GM12878 (cell line): Measurements from ENCODE around the gene KRTAP5-6. TPM values are rescaled to one million over a fixed set of nuclear protein-coding genes. Genes with fewer than 3 reads are reported as not detected.

Experiments
- ATAC-seq: fragments of 200-7000 bp; cut with Tn5 transposase; 3 replicates; pipeline ENCODE4 v1.9.1; 2020; ENCODE audit warnings: mild to moderate bottlenecking, moderate library complexity
- BruUV-seq: library from RNA; stranded (reverse); fragments of 400-500 nt; replicated peaks from 2 replicates; lab custom pipeline; 2021; lab: Mats Ljungman, UMichigan
- CTCF ChIA-PET: fragments of 300-600 bp; sonication (Branson Sonifier 250); formaldehyde crosslinking; extraction: SDS; loops from one replicate; lab custom pipeline; 2021; ENCODE audit warnings: inconsistent platforms; lab: Yijun Ruan, JAX
- POLR2A ChIA-PET: fragments of 350-600 bp; formaldehyde crosslinking; extraction: SDS; loops from one replicate; lab custom pipeline; 2021; ENCODE audit warnings: inconsistent platforms; lab: Charles Lee
- RAD21 ChIA-PET: fragments of 300-600 bp; sonication (Branson Sonifier 250); formaldehyde crosslinking; loops from one replicate; lab custom pipeline; 2023; ENCODE audit warnings: antibody characterized with exemption; ENCODE audit not compliant: unreplicated experiment; lab: Charles Lee
- SMC1A ChIA-PET: fragments of 300-600 bp; sonication (Branson Sonifier 250); formaldehyde crosslinking; loops from one replicate; lab custom pipeline; 2023; ENCODE audit not compliant: unreplicated experiment, uncharacterized antibody; lab: Charles Lee
- DNase-seq: peaks from one replicate; pipeline ENCODE4 v3.0.0-alpha.2; 2011; ENCODE audit warnings: low read depth, low spot score
- FAIRE-seq: peaks from 3 replicates; lab custom pipeline; 2011; peaks lifted over from hg19 to GRCh38; lab: Jason Lieb, UNC
- H2AFZ ChIP-seq: 2 replicates; pipeline ENCODE4 v1.6.0; 2011; ENCODE audit warnings: low read depth, low read length, control low read depth; ENCODE audit not compliant: control insufficient read depth
- H3K27ac ChIP-seq: 2 replicates; pipeline ENCODE4 v1.5.1; 2011; ENCODE audit warnings: control low read depth; ENCODE audit not compliant: control insufficient read depth, insufficient read depth
- H3K27me3 ChIP-seq, 2 experiments: replicated peaks in 1 of 2; 2 replicates each; pipeline versions ENCODE4 v1.6.0 to v1.6.1; 2011; ENCODE audit warnings: low read length in 1 of 2; ENCODE audit not compliant: control insufficient read depth in 2 of 2, insufficient read depth in 2 of 2
- H3K36me3 ChIP-seq, 2 experiments: 2 replicates each; pipeline ENCODE4 v1.5.1; 2011; ENCODE audit warnings: low read length in 1 of 2; ENCODE audit not compliant: control insufficient read depth in 2 of 2, insufficient read depth in 2 of 2
- H3K4me1 ChIP-seq: 2 replicates; pipeline ENCODE4 v1.6.1; 2011; ENCODE audit warnings: mild to moderate bottlenecking, low read length, moderate library complexity, mixed read lengths; ENCODE audit not compliant: control insufficient read depth, insufficient read depth
- H3K4me2 ChIP-seq: 2 replicates; pipeline ENCODE4 v1.6.0; 2011; ENCODE audit warnings: control low read depth; ENCODE audit not compliant: control insufficient read depth, insufficient read depth
- H3K4me3 ChIP-seq: fragments of 200-600 bp; sonication (generic); 2 replicates; pipeline ENCODE4 v1.5.1; 2016
- H3K79me2 ChIP-seq: 2 replicates; pipeline ENCODE4 v1.6.0; 2011; ENCODE audit warnings: low read length; ENCODE audit not compliant: control insufficient read depth, insufficient read depth
- H3K9ac ChIP-seq: 2 replicates; pipeline ENCODE4 v1.8.0; 2011; ENCODE audit warnings: low read length, control low read depth, mixed read lengths; ENCODE audit not compliant: control insufficient read depth, insufficient read depth
- H3K9me3 ChIP-seq: replicated peaks from 3 replicates; pipeline ENCODE4 v1.5.1; 2011; ENCODE audit warnings: mild to moderate bottlenecking, low read length; ENCODE audit not compliant: control insufficient read depth, insufficient read depth
- H4K20me1 ChIP-seq: 2 replicates; pipeline ENCODE4 v1.6.0; 2011; ENCODE audit not compliant: control insufficient read depth, insufficient read depth
- IRF3 ChIP-seq: fragments of 450-650 bp; IDR thresholded peaks from 2 replicates; pipeline ENCODE4 v1.6.1; 2014; ENCODE audit warnings: mild to moderate bottlenecking
- WGBS: methylation state at CpG from one replicate; pipeline ENCODE4 v1.1.6; 2016; ENCODE audit warnings: low lambda C conversion rate; ENCODE audit not compliant: insufficient replicate concordance, insufficient coverage; ENCODE audit errors: missing lambda C conversion rate; 5-methylcytosine and 5-hydroxymethylcytosine counted together
- in situ Hi-C: fragments of 300-500 bp; cut with MboI; formaldehyde crosslinking; loops from 9 replicates; pipeline ENCODE4 v1.14.3; 2018; ENCODE audit warnings: mixed read lengths
- intact Hi-C: fragments of 100-400 bp; cut with micrococcal nuclease; formaldehyde crosslinking; loops from one replicate; pipeline ENCODE4 v1.14.2; 2022; ENCODE audit not compliant: unreplicated experiment
- polyA plus RNA-seq, 11 experiments: library from polyadenylated mRNA; depleted of rRNA in 4 of 11; unstranded in 6 of 11; stranded (reverse) in 5 of 11; fragments of >200 nt; fragmentation: Nextera tagmentation in 4 of 11; fragmentation: Illumina TruSeq in 1 of 11; extraction: Ambion mirVana in 4 of 11; extraction: Trizol in 1 of 11; gene quantifications; 1 replicate in 1 of 11; 2 replicates in 10 of 11; pipeline versions ENCODE4 v1.2.1 to v1.2.3, GENCODE V29; 2011 to 2016; ENCODE audit warnings: inconsistent platforms in 2 of 11, missing spikeins in 2 of 11, low read depth in 1 of 11
- total RNA-seq, 4 experiments: library from RNA; depleted of rRNA in 3 of 4; stranded (reverse); fragments of >200 nt in 3 of 4; fragmentation: Illumina TruSeq in 1 of 4; extraction: Trizol in 1 of 4; gene quantifications; 2 replicates each; pipeline versions ENCODE4 v1.2.1 to v1.2.3, GENCODE V29; 2013 to 2021

KRTAP5-6 gene
- total and polyA plus RNA-seq, 10 of the 15 experiments (the other 5 are each of a cell fraction or from before 2014, with no cell fraction given), result not detected

GRCh38 chr11:1733009-1733715 is 36.2 kb downstream of the KRTAP5-6 start:
- CTCF ChIA-PET, result no interaction called here
- no peak for ATAC-seq
- no peak overlapping the region for H2AFZ ChIP-seq

More at GRCh38 chr11:1733009-1733715, 36.2 kb downstream of the KRTAP5-6 start:
- Histone ChIP-seq H3K36me3 (no peaks in the 10 kb centered on the region), H3K27me3 (0 out of 4 replicates have a peak, but pooled peaks cover 0 to 6% of the 10 kb centered on the region in 2 experiments), H3K9me3 (peaks cover 2% of the 10 kb centered on the region; the same call in 2 of the 3 replicates), H3K79me2 (no peaks in the 10 kb centered on the region), H3K4me2 (no peak overlapping the region), H3K4me3 (no peak overlapping the region), H3K4me1 (no peaks in the 10 kb centered on the region), H3K27ac (no peak overlapping the region), H3K9ac (no peak overlapping the region), H4K20me1 (no peaks in the 10 kb centered on the region)
- in situ Hi-C loops (no loop called here), intact Hi-C loops (no loop called here)
- ChIA-PET SMC1A (no interaction called here), RAD21 (interaction anchor here (0.6 kb wide), 1 partner anchor 40 kb away, joined by 3 read pairs; no protein-coding TSS in a partner anchor), POLR2A (no interaction called here)
- WGBS, result 50% methylated on average over 10 of the region's 14 CpGs
- no TSS peak for BruUV-seq
- no peak for TF ChIP-seq IRF3
- DNase-seq (no peak), FAIRE-seq (no peak)
